ENCODE data around the gene HOXD4. TPM values are rescaled to one million over a fixed set of nuclear protein-coding genes. Genes with fewer than 3 reads are reported as not detected.

HOXD4 gene
- polyA plus RNA-seq: not detected in 2 replicates

DNA sequence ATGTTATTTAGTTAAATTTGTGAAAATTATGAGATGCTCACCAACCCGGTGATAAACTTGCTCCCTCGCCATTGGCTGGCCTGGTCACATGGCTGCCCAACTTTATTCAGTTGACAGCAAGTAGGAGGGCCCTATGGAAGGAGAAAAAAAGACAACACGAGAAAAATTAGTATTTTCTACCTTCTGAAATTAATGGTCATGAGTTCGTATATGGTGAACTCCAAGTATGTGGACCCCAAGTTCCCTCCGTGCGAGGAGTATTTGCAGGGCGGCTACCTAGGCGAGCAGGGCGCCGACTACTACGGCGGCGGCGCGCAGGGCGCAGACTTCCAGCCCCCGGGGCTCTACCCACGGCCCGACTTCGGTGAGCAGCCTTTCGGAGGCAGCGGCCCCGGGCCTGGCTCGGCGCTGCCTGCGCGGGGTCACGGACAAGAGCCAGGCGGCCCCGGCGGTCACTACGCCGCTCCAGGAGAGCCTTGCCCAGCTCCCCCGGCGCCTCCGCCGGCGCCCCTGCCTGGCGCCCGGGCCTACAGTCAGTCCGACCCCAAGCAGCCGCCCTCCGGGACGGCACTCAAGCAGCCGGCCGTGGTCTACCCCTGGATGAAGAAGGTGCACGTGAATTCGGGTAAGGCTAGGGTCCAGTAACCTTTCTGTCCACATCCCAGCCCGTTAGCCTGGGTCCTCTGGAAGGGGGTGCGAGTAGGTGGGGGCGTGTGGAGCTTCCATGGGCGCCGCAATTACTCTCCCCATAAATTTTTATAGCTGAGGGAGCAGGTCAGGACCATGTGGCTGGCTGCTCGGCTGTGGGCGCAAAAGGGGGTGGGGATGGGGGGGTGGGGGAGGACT, at the start of gene HOXD4:
Gene HOXD4 (plus strand): TSS at position 109 of the 846 bp plus-strand sequence. CDS start 84 bp downstream, at position 193.

DNA sequence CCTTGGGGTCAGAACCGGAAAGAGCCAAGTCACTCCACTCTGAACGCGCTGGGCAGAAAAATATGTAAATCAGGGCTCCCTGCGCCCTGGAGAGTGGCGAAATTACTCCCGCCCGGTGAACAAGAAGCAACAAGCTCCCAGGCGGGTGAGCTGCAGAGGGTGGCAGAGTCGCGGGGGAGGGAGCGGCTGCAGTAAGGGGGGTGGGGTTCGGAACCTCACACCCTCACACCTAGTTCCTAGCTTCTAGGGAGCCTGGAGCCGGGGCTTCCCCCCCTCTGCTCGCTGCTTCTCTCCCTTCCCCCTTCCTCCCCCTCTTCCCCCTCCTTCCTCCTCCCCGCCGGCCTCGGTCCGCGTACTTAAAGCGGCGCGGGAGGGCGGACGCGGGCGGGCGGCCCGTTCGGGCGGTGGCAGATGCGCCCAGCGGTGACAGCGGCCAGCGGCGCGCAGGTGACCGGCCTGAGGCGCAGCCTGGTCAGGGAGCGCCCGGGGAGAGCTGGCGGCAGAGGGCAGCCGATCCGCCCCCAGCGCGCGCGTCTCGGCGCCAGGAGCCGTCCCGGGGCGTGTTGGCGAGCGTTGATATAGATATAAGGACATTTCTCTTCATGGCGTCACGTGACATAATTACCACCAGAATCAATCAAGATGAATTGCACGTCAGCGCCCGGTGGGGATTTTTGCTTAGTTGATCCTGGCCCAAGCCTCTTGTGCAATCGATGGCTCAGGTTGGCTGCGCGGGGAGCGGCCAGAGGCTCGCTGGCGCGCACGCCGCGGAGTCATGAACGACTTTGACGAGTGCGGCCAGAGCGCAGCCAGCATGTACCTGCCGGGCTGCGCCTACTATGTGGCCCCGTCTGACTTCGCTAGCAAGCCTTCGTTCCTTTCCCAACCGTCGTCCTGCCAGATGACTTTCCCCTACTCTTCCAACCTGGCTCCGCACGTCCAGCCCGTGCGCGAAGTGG, 44.5 kb upstream of the HOXD4 start, which contains the start of gene HOXD11:
Gene HOXD11 (plus strand): TSS at position 700 of the 959 bp plus-strand sequence. CDS start 76 bp downstream, at position 776.

DNA sequence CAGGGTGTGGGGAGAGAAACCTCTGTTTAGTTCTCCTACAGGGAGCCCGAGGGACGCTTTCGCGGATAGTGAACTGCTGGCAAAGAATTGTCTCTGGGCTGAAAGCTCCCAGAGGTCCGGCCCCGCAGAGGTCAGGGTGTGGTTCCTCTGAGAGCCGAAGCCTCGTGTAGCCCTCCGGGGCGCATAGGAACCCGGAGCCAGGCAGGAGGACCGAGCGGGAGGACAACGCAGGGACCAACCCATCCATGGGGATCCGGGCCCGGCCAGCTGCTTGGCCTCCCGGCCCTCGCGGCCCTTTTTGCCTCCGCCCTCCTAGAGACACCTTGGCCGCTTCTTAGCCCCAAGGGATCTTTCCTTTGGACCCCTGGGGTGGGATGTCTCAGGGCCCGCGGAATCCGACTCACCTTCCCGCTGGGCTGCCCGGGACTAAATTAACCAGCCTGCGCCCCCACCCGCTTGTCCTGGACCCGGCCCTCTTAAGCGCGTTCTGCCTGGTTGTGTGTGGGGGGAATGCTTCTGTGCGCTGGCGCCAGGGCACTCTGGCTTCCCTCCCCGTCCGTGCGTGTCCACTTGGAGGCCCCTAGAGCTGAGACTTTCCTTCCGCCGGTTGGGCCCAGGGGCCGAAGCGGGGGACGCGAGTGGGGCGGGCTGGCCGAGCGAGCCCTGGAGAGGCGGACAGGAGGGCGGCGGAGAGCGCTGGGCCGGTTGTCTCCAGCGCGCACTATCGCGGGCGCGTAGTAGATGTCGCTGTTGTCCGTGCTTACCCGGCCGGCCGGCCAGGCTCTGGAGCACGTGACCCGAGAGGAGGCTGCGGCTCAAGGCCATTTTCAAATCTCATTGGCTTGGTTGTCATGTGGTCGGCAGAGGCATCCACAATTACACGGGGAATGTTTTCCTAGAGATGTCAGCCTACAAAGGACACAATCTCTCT, 35.2 kb upstream of the HOXD4 start, which contains the start of gene HOXD10:
Gene HOXD10 (plus strand): TSS at position 896 of the 931 bp plus-strand sequence. CDS start 56 bp downstream, outside the sequence.

DNA sequence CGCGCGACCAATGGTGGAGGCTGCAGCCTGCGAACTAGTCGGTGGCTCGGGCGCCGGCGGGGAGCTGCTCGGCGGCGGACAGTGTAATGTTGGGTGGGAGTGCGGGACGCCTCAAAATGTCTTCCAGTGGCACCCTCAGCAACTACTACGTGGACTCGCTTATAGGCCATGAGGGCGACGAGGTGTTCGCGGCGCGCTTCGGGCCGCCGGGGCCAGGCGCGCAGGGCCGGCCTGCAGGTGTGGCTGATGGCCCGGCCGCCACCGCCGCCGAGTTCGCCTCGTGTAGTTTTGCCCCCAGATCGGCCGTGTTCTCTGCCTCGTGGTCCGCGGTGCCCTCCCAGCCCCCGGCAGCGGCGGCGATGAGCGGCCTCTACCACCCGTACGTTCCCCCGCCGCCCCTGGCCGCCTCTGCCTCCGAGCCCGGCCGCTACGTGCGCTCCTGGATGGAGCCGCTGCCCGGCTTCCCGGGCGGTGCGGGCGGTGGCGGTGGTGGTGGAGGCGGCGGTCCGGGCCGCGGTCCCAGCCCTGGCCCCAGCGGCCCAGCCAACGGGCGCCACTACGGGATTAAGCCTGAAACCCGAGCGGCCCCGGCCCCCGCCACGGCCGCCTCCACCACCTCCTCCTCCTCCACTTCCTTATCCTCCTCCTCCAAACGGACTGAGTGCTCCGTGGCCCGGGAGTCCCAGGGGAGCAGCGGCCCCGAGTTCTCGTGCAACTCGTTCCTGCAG, 28.5 kb upstream of the HOXD4 start, which contains the start of gene HOXD9:
Gene HOXD9 (plus strand): TSS at position 37 of the 728 bp plus-strand sequence. CDS start 50 bp downstream, at position 87.

DNA sequence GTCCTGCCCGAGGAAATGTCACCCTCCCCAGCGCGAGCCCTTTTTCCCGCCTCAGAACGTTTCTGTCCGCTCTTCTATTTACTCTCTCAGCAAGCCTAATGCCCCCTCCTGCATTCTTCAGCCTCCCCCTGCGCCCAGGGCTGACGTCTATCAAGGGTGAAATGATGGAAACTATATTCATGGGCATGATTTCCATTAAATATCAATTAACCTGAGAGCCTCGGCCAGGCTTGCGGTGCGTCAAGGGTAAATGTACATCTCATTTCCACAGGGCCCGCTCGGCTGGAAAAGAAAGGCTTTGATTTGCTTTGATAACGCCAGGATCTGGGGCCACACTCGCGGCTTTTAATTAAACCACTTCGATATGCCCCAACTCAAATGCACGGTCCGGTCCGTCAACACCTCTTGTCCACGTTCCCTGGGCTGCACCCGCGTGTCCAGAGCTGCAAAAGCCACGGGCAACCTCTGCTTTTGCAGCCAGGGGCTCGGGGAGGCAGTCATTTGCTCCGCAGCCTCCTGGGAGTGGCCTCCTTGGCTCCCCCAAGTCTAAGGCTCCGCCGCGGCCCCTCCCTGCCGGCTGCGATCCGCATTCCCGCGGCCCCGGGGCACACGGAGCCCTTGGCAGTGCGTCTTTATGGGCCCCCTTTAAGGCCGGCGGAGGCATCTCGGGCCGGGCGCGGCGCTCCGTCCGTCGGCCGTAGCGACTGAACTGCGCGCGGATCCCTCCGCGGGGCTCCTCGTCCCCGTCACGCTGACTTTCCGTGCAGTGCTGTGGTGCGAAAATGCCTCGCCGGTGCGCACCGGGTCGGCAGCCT, 22.2 kb upstream of the HOXD4 start, which contains the start of gene HOXD8:
Gene HOXD8 (plus strand): TSS at position 724 of the 815 bp plus-strand sequence. CDS start 662 bp downstream, outside the sequence.

DNA sequence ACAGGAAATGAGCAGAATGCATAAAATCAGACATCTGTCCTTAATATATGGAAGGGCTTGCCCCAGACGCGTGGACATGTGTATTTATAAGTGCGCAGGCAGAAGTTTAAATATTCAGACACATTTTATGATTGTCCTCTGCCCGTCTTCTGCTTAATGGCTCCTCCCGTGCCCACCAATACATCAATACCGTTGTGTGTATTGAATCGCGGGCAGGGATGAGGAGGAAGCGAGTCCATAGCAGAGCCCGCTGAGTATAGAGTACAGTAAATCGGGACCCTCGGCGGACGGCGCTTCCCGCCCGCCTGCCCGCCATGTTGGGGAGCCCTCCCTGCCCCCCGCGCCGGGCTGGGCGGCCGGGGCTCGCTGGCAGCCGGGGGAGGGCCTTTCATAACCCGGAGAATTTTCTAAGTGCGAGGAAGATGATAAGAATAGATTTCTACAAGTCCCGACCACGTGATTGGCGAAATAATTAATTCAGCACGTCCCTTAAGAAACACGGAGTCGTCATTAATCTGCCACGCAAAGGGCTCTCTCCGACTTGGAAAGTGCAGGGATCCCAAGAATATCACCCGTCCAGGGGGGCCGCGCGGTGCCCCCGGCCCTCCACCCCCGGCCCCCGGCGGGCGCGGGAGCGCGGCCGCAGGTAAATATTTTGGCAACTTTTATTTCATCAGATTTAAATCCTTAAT, 5.6 kb downstream of the HOXD4 start, which contains the start of gene HOXD3:
Gene HOXD3 (plus strand): TSS at position 501 of the 692 bp plus-strand sequence. CDS start 11,808 bp downstream, outside the sequence.

DNA sequence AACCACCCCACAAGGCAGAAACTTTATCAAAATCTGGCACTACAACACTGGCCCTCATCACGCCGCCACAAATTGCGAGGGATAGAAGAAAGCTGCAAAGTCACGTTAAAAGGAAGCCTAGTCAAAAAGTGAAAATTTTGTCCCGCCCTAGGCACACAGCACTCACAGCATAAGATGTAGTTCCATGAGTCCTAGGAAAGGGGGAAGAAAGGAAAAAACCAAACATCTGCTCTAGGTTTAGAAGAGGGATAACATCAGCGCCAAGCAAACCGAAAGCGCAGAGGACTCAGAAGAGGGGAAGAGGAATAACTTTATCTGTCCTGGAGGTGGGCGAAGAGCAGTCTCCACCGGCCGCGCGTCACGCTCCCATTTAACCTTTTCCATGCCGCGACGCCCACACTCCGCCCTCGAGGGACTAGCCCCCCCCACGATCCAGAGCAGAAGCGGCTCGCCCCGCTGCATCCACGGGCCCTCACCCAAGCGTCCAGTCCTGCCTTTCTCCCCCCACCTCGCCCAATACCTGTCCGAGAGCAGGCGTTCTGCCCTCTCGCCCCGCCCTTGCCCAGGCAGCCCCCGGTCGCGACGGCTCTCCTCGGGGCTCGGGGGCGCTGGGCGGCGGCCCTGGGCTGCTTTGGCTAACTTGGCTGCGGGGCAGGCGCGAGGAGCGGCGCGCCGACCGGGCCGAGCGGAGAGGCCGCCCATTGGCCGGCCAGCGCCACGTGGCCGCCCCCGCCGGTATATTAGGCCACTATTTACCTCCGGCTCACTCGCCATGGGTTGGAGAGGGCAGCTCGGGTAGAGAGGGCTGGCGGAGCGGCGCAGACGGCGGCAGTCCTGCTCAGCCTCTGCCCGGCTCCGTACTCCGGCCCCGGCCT, 36.8 kb downstream of the HOXD4 start, which contains the start of gene HOXD1:
Gene HOXD1 (plus strand): TSS at position 770 of the 875 bp plus-strand sequence. CDS start 134 bp downstream, outside the sequence.

Other genes with a start within 250 kb of the HOXD4 start
- 42.4 and 54.5 TPM in 2 replicates for gene LNPK, start 149.3 kb upstream of the HOXD4 start, polyA plus RNA-seq
- not detected in 2 replicates for gene EVX2, start 67.6 kb upstream of the HOXD4 start, polyA plus RNA-seq
- gene HOXD13, start 58.8 kb upstream of the HOXD4 start, polyA plus RNA-seq: not detected in 2 replicates
- not detected in 2 replicates for gene HOXD12, start 51.8 kb upstream of the HOXD4 start, polyA plus RNA-seq
- gene HOXD11, start 44.3 kb upstream of the HOXD4 start, polyA plus RNA-seq: not detected in 2 replicates
- not detected in 2 replicates for gene HOXD10, start 34.8 kb upstream of the HOXD4 start, polyA plus RNA-seq
- not detected in 2 replicates for gene HOXD9, start 28.8 kb upstream of the HOXD4 start, polyA plus RNA-seq
- gene HOXD8, start 21.8 kb upstream of the HOXD4 start, polyA plus RNA-seq: not detected in 2 replicates
- gene HOXD3, start 5.8 kb downstream of the HOXD4 start, polyA plus RNA-seq: not detected in 2 replicates
- not detected in 2 replicates for gene HOXD1, start 37.1 kb downstream of the HOXD4 start, polyA plus RNA-seq
- gene MTX2, start 117.9 kb downstream of the HOXD4 start, polyA plus RNA-seq: 193 and 215 TPM in 2 replicates

Measured in Purkinje cell (primary cell).